ENCODE results near the gene MBNL2. TPM values are rescaled to one million over a fixed set of nuclear protein-coding genes. Genes with fewer than 3 reads are reported as not detected.
A peak's percentile ranks its signal among the peaks of the same experiment; 100 is the strongest.

Gene MBNL2
- total and polyA plus RNA-seq, 5 donors: 23.2 to 89.6 (median 75.8) TPM

DNA sequence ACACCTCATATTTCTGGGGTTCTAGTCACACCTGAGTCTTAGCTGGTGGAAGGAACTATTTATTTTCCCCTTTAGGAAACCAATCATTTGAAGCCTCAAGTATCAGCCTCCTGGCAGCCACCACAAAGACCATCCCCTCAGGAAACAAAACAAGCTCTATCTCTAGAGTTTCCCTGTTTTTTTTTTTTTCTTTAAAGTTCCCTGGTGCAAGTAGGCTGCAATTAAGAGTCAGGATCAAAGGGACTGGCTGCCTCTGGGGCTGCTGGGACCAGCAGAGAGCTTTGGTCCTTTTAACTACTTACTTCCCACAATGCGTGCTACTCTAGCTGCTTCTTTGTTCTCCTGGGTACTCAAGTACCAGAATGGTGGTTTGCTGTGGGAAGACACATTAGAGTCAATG is 11.4 kb downstream of the MBNL2 start:
- 76% methylated on average over 1 of the region's 1 CpG for WGBS
- DNase-seq (no peak), ATAC-seq (no peak)
- H3K4me1 ChIP-seq (ENCODE audit: control insufficient read depth, insufficient read depth, low read length): peaks cover 44% of the 10 kb centered on the region
- no peaks in the 10 kb centered on the region for H3K27me3 ChIP-seq (ENCODE audit: control insufficient read depth, insufficient read depth)
- no peak overlapping the region for H3K27ac ChIP-seq (ENCODE audit: low read length)
- H3K4me3 ChIP-seq (ENCODE audit: low read length): no peak overlapping the region
- H3K9me3 ChIP-seq (ENCODE audit: control insufficient read depth, low read length): no peaks in the 10 kb centered on the region
- intact Hi-C loops (cut with DNase I): no loop called here

DNA sequence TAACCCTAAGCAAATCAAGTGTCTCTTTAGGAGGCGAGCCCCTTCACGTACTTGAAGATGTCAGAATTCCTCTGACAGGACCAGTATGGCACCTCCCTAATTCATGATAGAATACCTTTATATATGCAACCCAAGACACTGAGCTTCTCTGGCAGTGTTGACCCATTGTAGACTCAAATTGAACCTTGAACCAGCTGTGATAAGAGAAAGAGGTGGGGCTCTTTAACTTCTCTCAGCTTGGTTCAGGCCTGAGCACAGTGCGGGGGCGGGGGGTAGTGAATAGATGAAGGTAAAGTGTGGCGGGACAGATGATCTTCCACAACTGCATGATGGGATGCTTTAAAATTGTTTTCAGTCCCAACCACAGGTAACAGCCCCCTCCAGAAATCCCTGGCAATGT is 12.1 kb downstream of the MBNL2 start:
- H3K27me3 ChIP-seq (ENCODE audit: control insufficient read depth, insufficient read depth): no peaks in the 10 kb centered on the region
- peaks cover 44% of the 10 kb centered on the region for H3K4me1 ChIP-seq (ENCODE audit: control insufficient read depth, insufficient read depth, low read length)
- 97% methylated on average over 5 of the region's 5 CpGs for WGBS
- DNase-seq (peak in 1 of 3 donors; percentile 31), ATAC-seq (no peak)
- no peaks in the 10 kb centered on the region for H3K9me3 ChIP-seq (ENCODE audit: control insufficient read depth, low read length)
- intact Hi-C loops (cut with DNase I): no loop called here
- no peak overlapping the region for H3K4me3 ChIP-seq (ENCODE audit: low read length)
- no peak overlapping the region for H3K27ac ChIP-seq (ENCODE audit: low read length)

DNA sequence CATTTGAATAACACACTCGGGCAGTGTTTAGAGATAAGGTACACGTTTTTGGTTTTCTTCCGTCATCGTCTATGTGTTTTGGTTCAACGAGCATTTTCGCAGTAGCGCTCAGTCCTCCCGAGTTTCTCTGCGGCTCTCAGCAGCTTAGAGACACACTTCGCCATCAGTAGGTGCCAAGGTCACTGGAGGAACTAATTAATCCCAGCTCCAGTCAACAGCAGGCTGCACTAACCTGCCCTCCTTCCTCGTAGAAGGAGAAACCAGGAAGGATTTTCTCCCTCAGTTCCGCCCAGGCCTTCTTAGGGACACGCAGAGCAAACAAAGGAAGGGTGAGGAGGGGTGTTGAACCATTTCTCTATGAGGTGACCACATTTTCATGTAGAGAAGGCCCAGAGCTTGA is 12.6 kb downstream of the MBNL2 start:
- H3K9me3 ChIP-seq (ENCODE audit: control insufficient read depth, low read length): no peaks in the 10 kb centered on the region
- H3K4me3 ChIP-seq (ENCODE audit: low read length): no peak overlapping the region
- ATAC-seq (peak; percentile 6 to 42), DNase-seq (peak in 1 of 3 donors; percentile 28)
- intact Hi-C loops (cut with DNase I): no loop called here
- 71% methylated on average over 13 of the region's 13 CpGs for WGBS
- no peaks in the 10 kb centered on the region for H3K27me3 ChIP-seq (ENCODE audit: control insufficient read depth, insufficient read depth)
- H3K27ac ChIP-seq (ENCODE audit: low read length): peak overlapping the region; percentile 55
- peaks cover 44% of the 10 kb centered on the region for H3K4me1 ChIP-seq (ENCODE audit: control insufficient read depth, insufficient read depth, low read length)

DNA sequence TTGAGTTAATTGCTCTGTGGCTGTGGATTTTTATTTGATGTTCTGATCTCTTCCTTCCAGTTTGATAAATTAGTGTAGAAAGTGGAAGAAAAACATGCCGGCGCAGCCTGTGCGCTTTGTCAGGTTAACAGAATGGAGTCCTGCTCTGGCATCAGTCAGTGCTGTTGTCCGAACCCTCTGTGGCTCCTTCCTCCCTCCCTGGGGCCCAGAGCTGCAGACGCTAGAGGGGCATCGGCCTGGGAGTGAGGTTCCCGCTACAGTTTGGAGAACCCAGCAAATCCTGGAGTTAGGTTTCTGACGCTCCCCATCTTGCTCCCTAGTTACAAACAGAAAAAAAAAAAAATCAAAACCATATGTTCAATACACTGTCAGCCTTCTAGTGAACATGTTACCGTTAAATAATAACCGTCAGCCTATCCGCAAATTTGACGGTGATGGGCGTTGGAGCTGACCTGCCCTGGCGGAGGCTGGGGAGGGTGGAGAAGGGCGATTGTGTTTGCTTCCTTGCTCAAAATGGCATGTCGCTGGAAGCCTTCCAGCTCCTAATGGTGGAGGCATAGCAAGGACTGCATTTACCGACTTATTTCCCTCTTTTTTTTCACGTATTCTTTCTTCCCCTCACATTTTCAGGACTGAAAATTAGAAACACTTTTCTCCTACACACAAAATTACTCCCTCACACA is 13.6 kb downstream of the MBNL2 start:
- H3K4me1 ChIP-seq (ENCODE audit: control insufficient read depth, insufficient read depth, low read length): peaks cover 38% of the 10 kb centered on the region
- DNase-seq: peak; percentile 53 to 68 (median 64)
- H3K9me3 ChIP-seq (ENCODE audit: control insufficient read depth, low read length): no peaks in the 10 kb centered on the region
- H3K27me3 ChIP-seq (ENCODE audit: control insufficient read depth, insufficient read depth): no peaks in the 10 kb centered on the region
- peak overlapping the region; percentile 63 for H3K27ac ChIP-seq (ENCODE audit: low read length)
- peak overlapping the region; percentile 3 for H3K4me3 ChIP-seq (ENCODE audit: low read length)
- intact Hi-C loops (cut with DNase I): no loop called here
- ATAC-seq: peak in 1 of 2 donors; percentile 68
- WGBS: 56% methylated on average over 18 of the region's 18 CpGs

DNA sequence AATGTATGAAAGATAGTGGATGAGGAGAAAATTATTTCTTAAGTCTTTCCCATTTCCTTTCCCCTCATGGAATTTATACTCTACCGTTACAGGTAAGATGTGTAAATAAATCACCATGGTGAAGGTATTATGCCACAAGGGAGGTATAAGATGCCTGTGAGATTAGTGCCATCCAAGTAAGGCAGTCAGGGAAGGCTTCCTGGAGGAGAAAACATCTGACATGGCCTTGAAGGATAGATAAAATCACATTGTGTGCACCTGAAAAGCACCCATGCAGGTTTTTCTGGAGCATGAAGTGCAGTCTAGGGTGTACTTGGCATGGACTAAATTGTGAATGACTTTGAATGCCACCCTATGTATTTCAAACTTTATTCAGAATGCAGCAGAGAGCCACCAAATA is 15.3 kb downstream of the MBNL2 start:
- intact Hi-C loops (cut with DNase I): no loop called here
- no peaks in the 10 kb centered on the region for H3K27me3 ChIP-seq (ENCODE audit: control insufficient read depth, insufficient read depth)
- no peak for ATAC-seq
- no peak overlapping the region for H3K4me3 ChIP-seq (ENCODE audit: low read length)
- WGBS: 93% methylated on average over 1 of the region's 1 CpG
- peaks cover 44% of the 10 kb centered on the region for H3K4me1 ChIP-seq (ENCODE audit: control insufficient read depth, insufficient read depth, low read length)
- H3K27ac ChIP-seq (ENCODE audit: low read length): no peak overlapping the region
- H3K9me3 ChIP-seq (ENCODE audit: control insufficient read depth, low read length): no peaks in the 10 kb centered on the region
- DNase-seq: no peak

DNA sequence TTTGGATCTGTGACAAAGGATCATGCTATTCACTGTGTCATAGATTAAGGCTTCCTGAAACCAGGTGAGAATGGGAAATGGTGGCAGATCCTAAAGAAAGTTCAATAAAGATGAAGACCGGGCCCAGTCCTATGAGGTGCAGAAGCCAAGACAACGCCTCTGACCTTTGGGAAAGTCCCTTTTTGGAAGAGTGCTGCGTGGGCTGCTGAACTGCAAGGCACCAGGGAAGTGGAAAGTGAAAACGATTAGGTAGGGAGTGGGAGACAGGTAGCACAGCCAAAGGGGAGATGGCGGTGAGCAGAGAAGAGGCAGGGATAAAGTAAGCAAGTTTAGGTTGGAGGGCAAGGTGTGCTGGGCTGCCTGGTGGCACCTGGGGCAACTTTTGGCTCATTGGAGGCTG is 16.3 kb downstream of the MBNL2 start:
- intact Hi-C loops (cut with DNase I): no loop called here
- Histone ChIP-seq H3K27me3 (ENCODE audit: control insufficient read depth, insufficient read depth) (no peaks in the 10 kb centered on the region), H3K4me3 (ENCODE audit: low read length) (no peak overlapping the region), H3K4me1 (ENCODE audit: control insufficient read depth, insufficient read depth, low read length) (peaks cover 42% of the 10 kb centered on the region), H3K27ac (ENCODE audit: low read length) (peak overlapping the region; percentile 76), H3K9me3 (ENCODE audit: control insufficient read depth, low read length) (no peaks in the 10 kb centered on the region)
- WGBS: 82% methylated on average over 5 of the region's 5 CpGs
- peak in 1 of 3 donors; percentile 26 for DNase-seq
- ATAC-seq: no peak

DNA sequence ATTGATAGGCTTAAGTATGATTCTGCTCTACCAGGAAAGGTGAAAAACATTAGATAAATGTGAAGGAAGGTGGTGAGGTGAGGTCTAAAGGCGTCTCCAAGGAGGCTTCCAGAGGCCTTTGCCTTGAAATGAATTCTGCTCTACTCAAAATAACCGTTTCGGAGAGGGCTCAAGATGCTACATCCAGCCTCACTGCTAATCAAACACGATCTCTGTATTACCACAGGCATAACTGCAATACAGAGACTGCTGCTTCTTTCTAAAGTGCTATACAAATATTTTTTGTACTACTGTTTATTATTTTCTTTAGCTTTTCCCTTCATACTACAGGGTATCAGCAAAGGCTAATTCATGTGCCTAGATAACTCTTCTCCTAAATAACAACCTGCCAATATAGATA is 16.8 kb downstream of the MBNL2 start:
- Histone ChIP-seq H3K27me3 (ENCODE audit: control insufficient read depth, insufficient read depth) (no peaks in the 10 kb centered on the region), H3K4me1 (ENCODE audit: control insufficient read depth, insufficient read depth, low read length) (peaks cover 39% of the 10 kb centered on the region), H3K4me3 (ENCODE audit: low read length) (no peak overlapping the region), H3K9me3 (ENCODE audit: control insufficient read depth, low read length) (no peaks in the 10 kb centered on the region), H3K27ac (ENCODE audit: low read length) (peak overlapping the region; percentile 76)
- DNase-seq (no peak), ATAC-seq (no peak)
- intact Hi-C loops (cut with DNase I): no loop called here
- 77% methylated on average over 4 of the region's 4 CpGs for WGBS

DNA sequence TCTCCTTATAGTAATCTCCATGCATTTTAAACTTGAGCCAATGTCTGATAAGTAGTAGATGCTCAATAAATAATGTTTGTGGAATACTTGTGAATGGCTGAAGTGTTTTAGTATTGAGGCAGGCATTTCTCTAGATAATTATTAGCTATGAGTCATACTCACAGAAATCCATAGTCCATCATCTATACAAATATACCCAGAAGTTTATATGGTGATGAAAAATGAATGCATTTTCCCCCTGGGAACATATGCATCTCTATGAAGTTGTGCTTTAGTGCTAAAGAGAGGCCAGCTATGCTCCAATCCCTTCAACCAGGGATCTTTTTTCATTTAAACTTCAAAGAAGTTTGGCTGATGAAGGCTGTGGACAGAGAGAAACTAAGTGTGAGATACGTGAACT is 17.2 kb downstream of the MBNL2 start:
- intact Hi-C loops (cut with DNase I): no loop called here
- 61% methylated on average over 1 of the region's 1 CpG for WGBS
- Histone ChIP-seq H3K27me3 (ENCODE audit: control insufficient read depth, insufficient read depth) (no peaks in the 10 kb centered on the region), H3K4me1 (ENCODE audit: control insufficient read depth, insufficient read depth, low read length) (peaks cover 39% of the 10 kb centered on the region), H3K27ac (ENCODE audit: low read length) (peak overlapping the region; percentile 86), H3K9me3 (ENCODE audit: control insufficient read depth, low read length) (no peaks in the 10 kb centered on the region), H3K4me3 (ENCODE audit: low read length) (no peak overlapping the region)
- ATAC-seq (no peak), DNase-seq (no peak)

DNA sequence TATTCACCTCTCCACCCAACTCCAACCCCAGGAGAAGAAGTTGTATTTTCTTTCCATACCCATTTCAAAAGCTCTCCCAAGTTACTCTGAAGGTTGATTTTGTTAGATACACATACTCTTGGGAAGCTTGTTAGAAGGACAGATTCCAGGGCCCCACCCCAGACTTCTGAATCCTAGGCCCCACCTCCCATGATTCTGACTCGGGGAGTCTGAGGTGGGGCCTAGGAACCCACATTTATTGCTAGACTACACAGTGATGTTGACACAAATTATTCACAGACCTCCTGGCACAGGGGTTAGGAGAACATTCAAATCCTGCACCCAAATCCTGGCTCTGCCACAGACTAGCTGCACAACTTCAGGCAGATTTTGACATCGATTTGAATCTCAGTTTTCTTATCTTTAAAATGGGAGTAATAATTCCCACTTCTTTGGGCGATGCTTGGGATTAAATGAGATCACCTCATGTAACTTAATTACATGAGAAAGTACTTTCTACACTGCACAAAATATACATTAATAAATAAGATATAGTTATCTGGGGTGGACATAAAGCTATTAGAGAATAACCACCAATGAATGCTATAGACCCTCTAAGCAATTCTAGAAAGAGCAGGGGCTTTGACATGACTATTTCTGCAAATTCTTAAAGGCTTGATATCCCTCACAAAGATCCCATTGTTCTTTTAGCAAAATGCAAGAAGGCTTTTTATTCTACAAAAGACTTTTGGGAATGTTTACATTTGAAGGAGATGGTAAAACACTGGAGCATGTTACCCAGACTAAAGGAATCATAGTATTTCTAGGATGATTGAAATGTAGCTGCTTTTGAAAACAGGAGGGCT is 18.0 kb downstream of the MBNL2 start:
- H3K9me3 ChIP-seq (ENCODE audit: control insufficient read depth, low read length): no peaks in the 10 kb centered on the region
- H3K27me3 ChIP-seq (ENCODE audit: control insufficient read depth, insufficient read depth): no peaks in the 10 kb centered on the region
- intact Hi-C loops (cut with DNase I): no loop called here
- ATAC-seq (no peak), DNase-seq (no peak)
- WGBS: 48% methylated on average over 3 of the region's 3 CpGs
- H3K27ac ChIP-seq (ENCODE audit: low read length): peak overlapping the region; percentile 86
- H3K4me3 ChIP-seq (ENCODE audit: low read length): no peak overlapping the region
- peaks cover 37% of the 10 kb centered on the region for H3K4me1 ChIP-seq (ENCODE audit: control insufficient read depth, insufficient read depth, low read length)

DNA sequence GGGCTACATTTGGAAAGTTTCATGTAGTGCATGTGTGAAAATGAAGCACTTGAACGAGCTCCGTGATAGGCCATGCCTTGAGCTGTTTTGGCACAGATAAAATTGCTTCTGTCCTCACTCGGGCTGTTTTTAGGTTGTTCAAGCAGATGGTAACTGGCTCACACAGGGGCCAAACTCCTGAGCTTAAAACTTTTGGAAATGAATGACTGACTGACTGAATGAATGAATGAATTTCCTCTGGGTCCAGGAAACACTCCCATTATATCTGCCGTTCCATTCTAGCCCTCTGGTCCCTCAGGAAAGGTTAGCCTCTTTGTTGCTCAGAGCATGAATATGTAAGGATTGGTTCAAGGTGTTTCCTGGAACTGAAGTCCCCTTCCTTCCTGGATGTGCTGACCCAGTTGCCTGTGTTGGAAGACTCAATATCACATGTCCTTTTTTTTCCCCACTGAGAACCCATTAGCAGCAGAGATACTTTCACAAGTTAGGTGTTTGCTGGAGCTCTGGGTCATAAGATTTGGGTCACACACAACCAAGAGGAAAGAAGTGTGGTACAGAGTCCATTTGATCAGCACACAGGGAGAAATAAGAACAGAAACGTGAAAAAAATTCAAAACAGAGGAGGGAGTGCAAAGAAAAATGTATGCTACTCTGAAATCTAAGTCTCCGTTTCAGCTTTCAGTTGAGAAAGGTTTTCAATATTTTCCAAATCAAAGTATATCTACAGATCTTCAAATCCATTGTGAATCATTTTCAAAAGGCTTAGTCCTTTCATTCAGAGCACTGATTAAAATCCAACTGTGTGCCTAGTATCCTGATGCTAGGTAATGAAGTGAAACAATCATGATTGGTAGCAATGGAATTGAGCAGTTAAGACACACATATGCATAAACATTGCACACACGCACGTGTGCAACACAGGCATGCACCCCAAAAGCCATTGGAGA is 18.9 kb downstream of the MBNL2 start:
- Histone ChIP-seq H3K27me3 (ENCODE audit: control insufficient read depth, insufficient read depth) (no peaks in the 10 kb centered on the region), H3K27ac (ENCODE audit: low read length) (peak overlapping the region; percentile 73), H3K9me3 (ENCODE audit: control insufficient read depth, low read length) (no peaks in the 10 kb centered on the region), H3K4me3 (ENCODE audit: low read length) (no peak overlapping the region), H3K4me1 (ENCODE audit: control insufficient read depth, insufficient read depth, low read length) (peaks cover 35% of the 10 kb centered on the region)
- intact Hi-C loops (cut with DNase I): no loop called here
- ATAC-seq (peak; percentile 59 to 77), DNase-seq (peak in 1 of 3 donors; percentile 36)
- WGBS: 40% methylated on average over 8 of the region's 8 CpGs

All from right cardiac atrium (tissue), 5 donors.